Measurements from ENCODE around the gene CNDP1. TPM values are rescaled to one million over a fixed set of nuclear protein-coding genes. Genes with fewer than 3 reads are reported as not detected.

The CNDP1 gene
- not detected in 2 replicates for total RNA-seq (2012; rRNA removed)

- Histone ChIP-seq H3K27me3 (ENCODE audit: control insufficient read depth, insufficient read depth, low read length) (peaks cover 23% of the 10 kb centered on the region), H3K4me2 (ENCODE audit: low read length) (no peak within 1 kb of the TSS), H3K36me3 (ENCODE audit: insufficient read depth, low read length) (no peaks in the 10 kb centered on the region), H3K4me3 (ENCODE audit: low read length) (no peak within 1 kb of the TSS), H3K9ac (ENCODE audit: low read depth, low read length) (no peak within 1 kb of the TSS), H3K4me1 (ENCODE audit: control insufficient read depth, insufficient read depth, low read length) (no peaks in the 10 kb centered on the region), H3K9me3 (replicated peaks; ENCODE audit: low read length) (no peaks in the 10 kb centered on the region)
These were observed at the start of gene CNDP1 for GRCh38 chr18:74534150-74534969. Gene CNDP1 (plus strand): TSS chr18:74534500. CDS start chr18:74534668, 168 bp downstream.

GRCh38 chr18:74486119-74486849 is 48.0 kb upstream of the CNDP1 start:
- peaks cover 21% of the 10 kb centered on the region for H3K27me3 ChIP-seq (ENCODE audit: control insufficient read depth, insufficient read depth, low read length)
- H3K36me3 ChIP-seq (ENCODE audit: insufficient read depth, low read length): no peaks in the 10 kb centered on the region
- H3K4me1 ChIP-seq (ENCODE audit: control insufficient read depth, insufficient read depth, low read length): no peaks in the 10 kb centered on the region
- no peak overlapping the region for H3K9ac ChIP-seq (ENCODE audit: low read depth, low read length)
- no peak overlapping the region for H3K4me3 ChIP-seq (ENCODE audit: low read length)
- no peak overlapping the region for H3K4me2 ChIP-seq (ENCODE audit: low read length)
- no peaks in the 10 kb centered on the region for H3K9me3 ChIP-seq (replicated peaks; ENCODE audit: low read length)

- no peak overlapping the region for H3K9ac ChIP-seq (ENCODE audit: low read depth, low read length)
- no peaks in the 10 kb centered on the region for H3K4me1 ChIP-seq (ENCODE audit: control insufficient read depth, insufficient read depth, low read length)
- peaks cover 22% of the 10 kb centered on the region for H3K27me3 ChIP-seq (ENCODE audit: control insufficient read depth, insufficient read depth, low read length)
- no peak overlapping the region for H3K4me3 ChIP-seq (ENCODE audit: low read length)
- H3K4me2 ChIP-seq (ENCODE audit: low read length): no peak overlapping the region
- H3K36me3 ChIP-seq (ENCODE audit: insufficient read depth, low read length): no peaks in the 10 kb centered on the region
- H3K9me3 ChIP-seq (replicated peaks; ENCODE audit: low read length): no peaks in the 10 kb centered on the region
These were observed 45.9 kb upstream of the CNDP1 start for GRCh38 chr18:74488354-74488753.

GRCh38 chr18:74488864-74489263 is 45.4 kb upstream of the CNDP1 start:
- H3K4me2 ChIP-seq (ENCODE audit: low read length): no peak overlapping the region
- no peaks in the 10 kb centered on the region for H3K36me3 ChIP-seq (ENCODE audit: insufficient read depth, low read length)
- no peak overlapping the region for H3K4me3 ChIP-seq (ENCODE audit: low read length)
- peaks cover 24% of the 10 kb centered on the region for H3K27me3 ChIP-seq (ENCODE audit: control insufficient read depth, insufficient read depth, low read length)
- H3K9me3 ChIP-seq (replicated peaks; ENCODE audit: low read length): no peaks in the 10 kb centered on the region
- H3K9ac ChIP-seq (ENCODE audit: low read depth, low read length): no peak overlapping the region
- no peaks in the 10 kb centered on the region for H3K4me1 ChIP-seq (ENCODE audit: control insufficient read depth, insufficient read depth, low read length)

GRCh38 chr18:74489676-74490075 is 44.6 kb upstream of the CNDP1 start:
- H3K4me1 ChIP-seq (ENCODE audit: control insufficient read depth, insufficient read depth, low read length): no peaks in the 10 kb centered on the region
- no peaks in the 10 kb centered on the region for H3K9me3 ChIP-seq (replicated peaks; ENCODE audit: low read length)
- peaks cover 28% of the 10 kb centered on the region for H3K27me3 ChIP-seq (ENCODE audit: control insufficient read depth, insufficient read depth, low read length)
- no peak overlapping the region for H3K4me2 ChIP-seq (ENCODE audit: low read length)
- H3K9ac ChIP-seq (ENCODE audit: low read depth, low read length): no peak overlapping the region
- no peak overlapping the region for H3K4me3 ChIP-seq (ENCODE audit: low read length)
- no peaks in the 10 kb centered on the region for H3K36me3 ChIP-seq (ENCODE audit: insufficient read depth, low read length)

GRCh38 chr18:74492259-74492658 is 42.0 kb upstream of the CNDP1 start:
- Histone ChIP-seq H3K4me1 (ENCODE audit: control insufficient read depth, insufficient read depth, low read length) (peaks cover 5% of the 10 kb centered on the region), H3K4me2 (ENCODE audit: low read length) (no peak overlapping the region), H3K9me3 (replicated peaks; ENCODE audit: low read length) (no peaks in the 10 kb centered on the region), H3K27me3 (ENCODE audit: control insufficient read depth, insufficient read depth, low read length) (peaks cover 23% of the 10 kb centered on the region), H3K9ac (ENCODE audit: low read depth, low read length) (no peak overlapping the region), H3K36me3 (ENCODE audit: insufficient read depth, low read length) (no peaks in the 10 kb centered on the region), H3K4me3 (ENCODE audit: low read length) (no peak overlapping the region)

- Histone ChIP-seq H3K27me3 (ENCODE audit: control insufficient read depth, insufficient read depth, low read length) (peaks cover 22% of the 10 kb centered on the region), H3K9ac (ENCODE audit: low read depth, low read length) (no peak overlapping the region), H3K36me3 (ENCODE audit: insufficient read depth, low read length) (no peaks in the 10 kb centered on the region), H3K9me3 (replicated peaks; ENCODE audit: low read length) (no peaks in the 10 kb centered on the region), H3K4me2 (ENCODE audit: low read length) (no peak overlapping the region), H3K4me3 (ENCODE audit: low read length) (no peak overlapping the region), H3K4me1 (ENCODE audit: control insufficient read depth, insufficient read depth, low read length) (peaks cover 14% of the 10 kb centered on the region)
These were observed 40.6 kb upstream of the CNDP1 start for GRCh38 chr18:74493689-74494088.

GRCh38 chr18:74494514-74494913 is 39.8 kb upstream of the CNDP1 start:
- peaks cover 14% of the 10 kb centered on the region for H3K27me3 ChIP-seq (ENCODE audit: control insufficient read depth, insufficient read depth, low read length)
- H3K36me3 ChIP-seq (ENCODE audit: insufficient read depth, low read length): no peaks in the 10 kb centered on the region
- H3K4me2 ChIP-seq (ENCODE audit: low read length): no peak overlapping the region
- H3K4me3 ChIP-seq (ENCODE audit: low read length): no peak overlapping the region
- H3K9ac ChIP-seq (ENCODE audit: low read depth, low read length): no peak overlapping the region
- H3K9me3 ChIP-seq (replicated peaks; ENCODE audit: low read length): no peaks in the 10 kb centered on the region
- peaks cover 22% of the 10 kb centered on the region for H3K4me1 ChIP-seq (ENCODE audit: control insufficient read depth, insufficient read depth, low read length)

GRCh38 chr18:74495581-74496507 is 38.5 kb upstream of the CNDP1 start, which contains the start of gene CNDP2:
Gene CNDP2 (plus strand): TSS chr18:74496363. CDS start chr18:74499974, 3,611 bp downstream.
- Histone ChIP-seq H3K27me3 (ENCODE audit: control insufficient read depth, insufficient read depth, low read length) (peaks cover 14% of the 10 kb centered on the region), H3K9ac (ENCODE audit: low read depth, low read length) (peak within 1 kb of the TSS; percentile 94), H3K9me3 (replicated peaks; ENCODE audit: low read length) (no peaks in the 10 kb centered on the region), H3K4me1 (ENCODE audit: control insufficient read depth, insufficient read depth, low read length) (peaks cover 26% of the 10 kb centered on the region), H3K4me2 (ENCODE audit: low read length) (peak within 1 kb of the TSS; percentile 96), H3K36me3 (ENCODE audit: insufficient read depth, low read length) (no peaks in the 10 kb centered on the region), H3K4me3 (ENCODE audit: low read length) (peak within 1 kb of the TSS; percentile 99)

- Histone ChIP-seq H3K4me1 (ENCODE audit: control insufficient read depth, insufficient read depth, low read length) (peaks cover 26% of the 10 kb centered on the region), H3K27me3 (ENCODE audit: control insufficient read depth, insufficient read depth, low read length) (peaks cover 14% of the 10 kb centered on the region), H3K4me3 (ENCODE audit: low read length) (peak overlapping the region; percentile 99), H3K4me2 (ENCODE audit: low read length) (peak overlapping the region; percentile 96), H3K9me3 (replicated peaks; ENCODE audit: low read length) (no peaks in the 10 kb centered on the region), H3K9ac (ENCODE audit: low read depth, low read length) (peak overlapping the region; percentile 94), H3K36me3 (ENCODE audit: insufficient read depth, low read length) (peaks cover 7% of the 10 kb centered on the region)
These were observed 37.6 kb upstream of the CNDP1 start for GRCh38 chr18:74496508-74497323.

All from skeletal muscle satellite cell (primary cell).